ENCODE data around the gene PRSS2. TPM values are rescaled to one million over a fixed set of nuclear protein-coding genes. Genes with fewer than 3 reads are reported as not detected.

Gene PRSS2
- total RNA-seq, 1 donor from 2014 or later, result 6.0 TPM

DNA sequence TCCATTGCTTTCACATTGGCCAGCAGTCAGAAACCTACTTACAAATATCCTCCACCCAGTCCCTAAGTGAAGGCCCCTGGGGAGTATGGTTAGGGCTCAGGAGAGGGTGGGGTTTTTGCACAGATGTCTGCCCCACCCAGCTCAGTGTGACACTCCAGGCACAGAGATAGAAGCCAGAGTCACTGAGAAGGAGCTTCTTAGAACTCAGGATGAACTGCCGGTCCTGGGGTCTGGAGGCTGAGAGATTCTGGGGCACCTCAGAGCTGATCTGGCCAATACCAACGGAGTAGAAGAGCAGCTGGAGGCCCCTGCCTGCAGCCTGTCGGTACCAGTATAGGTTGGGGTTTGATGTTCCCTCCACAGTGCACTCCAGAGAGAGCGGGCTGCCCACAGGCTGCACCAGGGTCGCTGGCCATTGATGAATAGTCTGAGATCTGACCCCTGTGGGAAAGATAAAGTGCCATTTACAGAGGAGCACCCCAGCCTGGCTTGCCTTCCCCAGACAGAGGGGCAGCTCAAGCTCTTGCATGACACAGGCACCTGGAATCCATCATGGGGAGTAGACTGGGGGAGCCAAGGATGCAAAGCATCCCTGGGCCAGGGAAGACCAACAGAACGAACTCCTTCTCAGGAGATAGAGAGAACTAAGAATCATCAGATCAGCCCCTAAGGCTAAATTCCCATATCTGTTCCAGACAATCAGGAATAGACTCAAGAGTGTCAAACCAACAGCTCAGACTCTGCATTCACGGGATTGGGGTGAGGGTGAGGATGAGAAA, 41.9 kb downstream of the PRSS2 start:
- DNase-seq (ENCODE audit: low spot score) (no peak), ATAC-seq (no peak)

DNA sequence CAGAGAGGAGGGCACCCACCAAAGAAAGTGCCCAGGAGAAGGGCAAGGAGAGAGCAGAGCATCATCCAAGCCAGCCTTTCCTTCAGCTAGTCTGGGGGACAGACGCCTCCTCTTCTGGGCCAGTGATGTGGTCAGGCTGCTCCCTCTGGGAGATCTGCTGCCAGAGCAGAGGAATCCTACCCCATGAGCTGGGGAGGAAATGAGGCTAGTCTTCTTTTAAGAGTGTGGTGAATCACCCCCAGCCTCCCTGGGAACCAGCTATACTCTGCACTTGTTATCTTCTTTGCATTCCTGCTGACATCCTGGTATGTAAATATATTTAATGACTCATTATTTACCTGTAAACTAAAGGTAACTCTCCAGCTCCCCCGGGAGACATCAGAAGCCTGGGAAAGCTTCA, 42.5 kb downstream of the PRSS2 start:
- DNase-seq (ENCODE audit: low spot score) (no peak), ATAC-seq (no peak)
- intact Hi-C loops (cut with DNase I), result no loop called here

More for the DNA sequence above, 41.9 kb downstream of the PRSS2 start:
- intact Hi-C loops (cut with DNase I), result no loop called here

DNA sequence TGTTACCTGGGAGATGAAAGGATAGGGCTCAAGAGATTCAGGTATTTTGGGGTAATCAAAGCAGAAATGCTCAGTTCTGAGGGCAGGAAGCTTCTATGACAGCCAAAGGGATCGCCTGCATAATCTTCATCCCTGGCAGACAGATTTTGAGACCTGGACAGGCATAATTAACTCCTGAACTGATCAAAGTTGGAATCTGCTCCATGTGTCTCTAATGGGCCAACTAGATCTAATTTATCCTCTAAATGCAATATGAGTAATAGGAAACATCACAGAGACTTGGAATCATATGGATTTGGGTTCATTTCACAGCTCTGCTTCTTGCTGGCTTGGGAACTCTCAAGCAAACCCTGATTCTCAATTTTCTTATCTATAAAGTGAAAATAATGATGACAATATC, 42.9 kb downstream of the PRSS2 start:
- intact Hi-C loops (cut with DNase I), result no loop called here
- ATAC-seq (no peak), DNase-seq (ENCODE audit: low spot score) (no peak)

DNA sequence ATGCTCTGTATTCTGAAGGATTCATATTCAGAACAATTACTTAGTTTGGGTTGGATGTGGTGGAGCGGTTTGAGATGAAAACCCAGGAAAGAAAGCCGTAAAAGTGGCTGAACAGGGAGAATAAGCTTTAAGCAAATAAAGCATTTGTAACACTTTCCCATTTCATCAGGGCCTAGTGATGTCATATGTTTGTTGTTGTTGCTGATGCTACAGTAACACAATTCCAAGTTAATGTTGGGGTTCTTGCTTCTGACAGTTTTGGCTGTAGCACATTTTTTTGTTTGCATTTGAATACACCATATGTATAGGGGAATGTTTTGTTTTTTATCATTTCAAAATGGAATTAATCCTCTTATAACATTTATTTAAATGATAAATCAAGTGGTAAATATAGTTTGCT, 43.7 kb downstream of the PRSS2 start:
- DNase-seq (ENCODE audit: low spot score), result no peak
- no peak for ATAC-seq
- intact Hi-C loops (cut with DNase I), result no loop called here

DNA sequence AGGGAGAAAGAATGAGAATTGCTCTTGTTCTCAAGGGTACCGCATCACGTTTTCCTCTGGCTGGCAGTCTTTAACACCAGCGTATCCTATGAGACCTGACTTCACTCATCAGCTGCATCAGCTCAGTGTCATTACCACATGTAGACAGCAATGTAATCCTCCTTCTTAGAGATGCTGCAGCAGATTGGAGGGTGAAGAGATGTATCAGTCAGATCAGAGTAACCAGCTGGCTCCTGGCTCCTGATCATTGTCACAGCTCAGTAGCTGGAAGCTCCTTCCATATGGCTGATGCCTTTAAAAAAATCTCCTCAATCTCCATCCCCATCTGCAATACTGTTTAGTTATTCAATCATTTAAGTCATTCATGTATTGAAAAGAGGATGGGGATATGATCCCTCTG, 44.4 kb downstream of the PRSS2 start:
- DNase-seq (ENCODE audit: low spot score), result no peak
- intact Hi-C loops (cut with DNase I), result no loop called here
- ATAC-seq, result no peak

DNA sequence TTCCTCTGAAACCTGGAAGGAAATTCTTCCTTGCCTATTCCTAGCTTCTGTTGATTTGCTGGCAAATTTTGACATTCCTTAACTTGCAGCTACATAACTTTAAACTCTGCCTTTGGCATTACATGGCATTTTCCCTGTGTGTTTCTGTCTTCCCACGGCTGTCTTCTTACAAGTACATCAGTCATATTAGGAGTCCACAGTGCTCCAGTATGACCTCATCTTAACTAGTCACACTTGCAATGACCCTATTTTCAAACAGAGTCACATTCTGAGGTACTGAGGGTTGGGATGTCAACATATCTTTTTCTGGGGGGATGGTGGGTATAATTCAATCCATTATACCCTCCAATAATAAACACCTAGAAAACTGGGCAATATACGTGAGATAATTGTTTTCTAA, 46.7 kb downstream of the PRSS2 start:
- intact Hi-C loops (cut with DNase I), result no loop called here
- no peak for DNase-seq (ENCODE audit: low spot score)
- ATAC-seq, result no peak

DNA sequence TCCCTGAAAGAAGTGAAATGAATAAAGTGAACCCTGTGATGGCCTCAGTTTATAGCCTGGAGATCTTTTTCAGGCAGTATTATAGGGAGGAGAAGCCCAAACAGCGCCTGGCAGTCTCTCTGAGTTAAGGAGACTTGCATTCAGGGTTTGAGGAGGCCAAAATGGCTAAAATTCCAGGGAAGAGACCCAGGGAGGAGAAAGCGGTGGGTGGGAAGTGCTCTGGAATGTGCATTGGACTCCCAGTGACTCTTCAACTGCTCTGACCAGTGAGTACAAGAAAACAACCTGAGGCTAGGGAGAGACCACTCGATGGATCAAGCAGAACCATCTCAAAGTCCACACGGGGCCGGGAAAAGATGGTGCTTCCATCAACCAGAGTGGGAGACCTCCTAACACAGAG, 48.8 kb downstream of the PRSS2 start:
- intact Hi-C loops (cut with DNase I), result no loop called here
- no peak for ATAC-seq
- DNase-seq (ENCODE audit: low spot score), result no peak

DNA sequence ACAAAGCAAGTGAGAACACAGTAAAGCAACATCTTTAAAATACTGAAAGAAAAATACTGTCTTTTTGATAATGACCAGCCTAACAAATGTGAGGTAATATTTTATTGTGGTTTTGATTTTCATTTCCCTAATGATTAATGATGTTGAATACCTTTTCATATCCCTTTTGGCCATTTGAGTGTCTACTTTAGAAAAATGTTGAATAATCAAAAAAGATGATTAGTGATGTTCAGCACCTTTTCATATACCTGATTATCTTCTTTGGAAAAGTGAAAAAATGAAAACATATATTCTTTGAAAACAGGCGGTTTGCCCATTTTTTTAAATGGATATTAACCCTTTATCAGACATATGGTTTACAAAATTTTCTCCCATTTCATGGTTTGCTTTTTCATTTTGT, 51.9 kb downstream of the PRSS2 start:
- intact Hi-C loops (cut with DNase I), result no loop called here
- DNase-seq (ENCODE audit: low spot score), result no peak
- no peak for ATAC-seq

Other genes with a start within 250 kb of the PRSS2 start
- 4.7 TPM for gene PRSS1, start 21.5 kb upstream of the PRSS2 start, total RNA-seq
- gene EPHB6, start 84.1 kb downstream of the PRSS2 start, total RNA-seq, result 15.7 TPM
- gene TRPV6, start 114.8 kb downstream of the PRSS2 start, total RNA-seq, result 0.40 TPM
- gene TRPV5, start 162.8 kb downstream of the PRSS2 start, total RNA-seq, result 0.22 TPM
- not detected for gene LLCFC1, start 168.5 kb downstream of the PRSS2 start, total RNA-seq
- 2.3 TPM for gene KEL, start 191.4 kb downstream of the PRSS2 start, total RNA-seq